Liver (tissue), 9 donors: ENCODE data around the gene TNS3. TPM values are rescaled to one million over a fixed set of nuclear protein-coding genes. Genes with fewer than 3 reads are reported as not detected.

Experiments
- DNase-seq: peaks from one replicate; pipeline ENCODE4 v3.0.0-alpha.2; 2017; ENCODE audit warnings: low spot score
- H3K27ac ChIP-seq, 2 donors: one replicate each; pipeline ENCODE4 v1.7.0; 2013; ENCODE audit warnings: inconsistent platforms in 2 of 2, low read length in 2 of 2, control low read depth in 1 of 2, low read depth in 1 of 2, mild to moderate bottlenecking in 1 of 2
- H3K27me3 ChIP-seq, 4 donors: one replicate each; pipeline versions ENCODE4 v1.6.1 to v1.7.0; 2013; ENCODE audit warnings: low read length in 3 of 4, inconsistent platforms in 1 of 4, mild to moderate bottlenecking in 1 of 4, moderate library complexity in 1 of 4; ENCODE audit not compliant: control insufficient read depth in 4 of 4, insufficient read depth in 4 of 4
- H3K36me3 ChIP-seq, 4 donors: one replicate each; pipeline versions ENCODE4 v1.6.1 to v1.7.0; 2013; ENCODE audit warnings: low read length in 3 of 4, mild to moderate bottlenecking in 3 of 4, low read depth in 1 of 4, moderate library complexity in 1 of 4; ENCODE audit not compliant: control insufficient read depth in 4 of 4, insufficient read depth in 3 of 4
- H3K4me1 ChIP-seq, 4 donors: one replicate each; pipeline versions ENCODE4 v1.6.1 to v1.7.0; 2013; ENCODE audit warnings: low read length in 3 of 4, mild to moderate bottlenecking in 3 of 4, moderate library complexity in 1 of 4; ENCODE audit not compliant: control insufficient read depth in 4 of 4, insufficient read depth in 4 of 4
- H3K4me3 ChIP-seq, 3 donors: one replicate each; pipeline versions ENCODE4 v1.6.1 to v1.7.0; 2013; ENCODE audit warnings: low read length in 3 of 3, control low read depth in 1 of 3, low read depth in 1 of 3, mild to moderate bottlenecking in 1 of 3
- H3K9ac ChIP-seq, 2 donors: one replicate each; pipeline ENCODE4 v1.7.0; 2013; ENCODE audit warnings: low read length in 2 of 2, mild to moderate bottlenecking in 2 of 2, moderate library complexity in 2 of 2, control low read depth in 1 of 2, low read depth in 1 of 2
- H3K9me3 ChIP-seq, 4 donors: one replicate each; pipeline versions ENCODE4 v1.6.1 to v1.7.0; 2013; ENCODE audit warnings: low read length in 3 of 4; ENCODE audit not compliant: control insufficient read depth in 4 of 4
- GABPA ChIP-seq, 2 donors: IDR thresholded peaks in 1 of 2; conservative IDR thresholded peaks in 1 of 2; 2 replicates each; pipeline ENCODE4 v1.6.1; 2016; ENCODE audit warnings: antibody characterized with exemption in 2 of 2, mild to moderate bottlenecking in 1 of 2, moderate library complexity in 1 of 2
- HNF4A ChIP-seq, 2 donors: conservative IDR thresholded peaks; 2 replicates each; pipeline ENCODE4 v1.6.1; 2016; ENCODE audit warnings: antibody characterized with exemption in 2 of 2, mild to moderate bottlenecking in 2 of 2
- HNF4G ChIP-seq: IDR thresholded peaks from 2 replicates; pipeline ENCODE4 v1.6.1; 2016; ENCODE audit warnings: antibody characterized with exemption
- NR2F2 ChIP-seq: IDR thresholded peaks from 2 replicates; pipeline ENCODE4 v1.6.1; 2016; ENCODE audit warnings: antibody characterized with exemption
- RAD21 ChIP-seq, 2 donors: IDR thresholded peaks; 2 replicates each; pipeline ENCODE4 v1.6.1; 2016; ENCODE audit warnings: antibody characterized with exemption in 2 of 2, mild to moderate bottlenecking in 2 of 2
- RXRA ChIP-seq, 2 donors: IDR thresholded peaks; 2 replicates each; pipeline ENCODE4 v1.6.1; 2017 to 2018; ENCODE audit warnings: antibody characterized with exemption in 2 of 2, mild to moderate bottlenecking in 1 of 2
- SP1 ChIP-seq: IDR thresholded peaks from 2 replicates; pipeline ENCODE4 v1.6.1; 2018; ENCODE audit warnings: antibody characterized with exemption, mild to moderate bottlenecking
- TAF1 ChIP-seq: conservative IDR thresholded peaks from 2 replicates; pipeline ENCODE4 v1.6.1; 2016; ENCODE audit warnings: antibody characterized with exemption, mild to moderate bottlenecking
- YY1 ChIP-seq: IDR thresholded peaks from 2 replicates; pipeline ENCODE4 v1.6.1; 2016; ENCODE audit warnings: antibody characterized with exemption, mild to moderate bottlenecking
- WGBS: extraction: QIAGEN DNeasy Blood & Tissue Kit; methylation state at CpG from one replicate; pipeline ENCODE4 v1.1.7; 2013; 5-methylcytosine and 5-hydroxymethylcytosine counted together
- polyA plus RNA-seq, 2 donors: library from polyadenylated mRNA; stranded (reverse) in 1 of 2; unstranded in 1 of 2; fragments of 200-250 nt in 1 of 2; fragments of >200 nt in 1 of 2; fragmentation: Nextera tagmentation in 1 of 2; extraction: Ambion mirVana in 1 of 2; gene quantifications; one replicate each; pipeline versions ENCODE4 v1.2.1 to v1.2.3, GENCODE V29; 2013 to 2015
- total RNA-seq, 2 donors: library from RNA; depleted of rRNA; stranded (reverse); fragments of >200 nt; gene quantifications; one replicate each; pipeline ENCODE4 v1.2.3, GENCODE V29; 2014
- TF ChIP-seq, protein P1 (sequence below): IDR thresholded peaks from 2 replicates; pipeline ENCODE4 v1.6.1; 2016; ENCODE audit warnings: antibody characterized with exemption, mild to moderate bottlenecking
- TF ChIP-seq, protein P2 (sequence below): fragments of 150-350 bp; IDR thresholded peaks from 2 replicates; pipeline ENCODE4 v1.5.1; 2017; ENCODE audit warnings: improper control_type of control experiment, low read depth, low read length; ENCODE audit not compliant: missing input control
- TF ChIP-seq, protein P3 (sequence below): IDR thresholded peaks from 2 replicates; pipeline ENCODE4 v1.6.1; 2016; ENCODE audit warnings: antibody characterized with exemption
- TF ChIP-seq, protein P4 (sequence below): IDR thresholded peaks from 2 replicates; pipeline ENCODE4 v1.6.1; 2016; ENCODE audit warnings: antibody characterized with exemption
- donor health status: healthy.
- donor health status: healthy.
- donor health status: healthy.
- donor health status: healthy.
- donor health status: healthy.

Gene TNS3
- total and polyA plus RNA-seq, 4 donors, result 16.8 to 100 (median 29.5) TPM

DNA sequence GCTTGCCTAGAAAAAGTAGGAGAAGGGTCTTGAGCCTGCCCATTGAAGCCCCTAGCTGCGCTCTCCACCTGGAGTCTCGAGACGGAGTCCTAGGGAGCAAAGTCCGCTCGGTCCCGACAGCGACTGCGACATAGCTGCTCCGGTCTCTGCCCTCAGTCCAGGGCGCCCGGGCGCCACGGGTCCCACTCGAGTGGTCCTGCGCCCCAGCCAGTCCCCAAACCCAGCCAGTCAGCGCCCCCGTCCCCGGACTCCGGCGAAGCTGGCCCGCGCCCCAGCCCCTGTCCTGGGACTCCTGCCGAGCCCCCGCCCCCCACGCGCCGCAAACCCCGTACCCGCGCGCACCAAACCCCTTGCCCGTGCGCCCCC is 490 bp downstream of the TNS3 start:
- peaks cover 9 to 42% (median 37%) of the 10 kb centered on the region in 4 donors for H3K4me1 ChIP-seq
- H3K27ac ChIP-seq, result peak overlapping the region; percentile 95 to 98
- peak overlapping the region; percentile 60 to 65 for H3K9ac ChIP-seq

DNA sequence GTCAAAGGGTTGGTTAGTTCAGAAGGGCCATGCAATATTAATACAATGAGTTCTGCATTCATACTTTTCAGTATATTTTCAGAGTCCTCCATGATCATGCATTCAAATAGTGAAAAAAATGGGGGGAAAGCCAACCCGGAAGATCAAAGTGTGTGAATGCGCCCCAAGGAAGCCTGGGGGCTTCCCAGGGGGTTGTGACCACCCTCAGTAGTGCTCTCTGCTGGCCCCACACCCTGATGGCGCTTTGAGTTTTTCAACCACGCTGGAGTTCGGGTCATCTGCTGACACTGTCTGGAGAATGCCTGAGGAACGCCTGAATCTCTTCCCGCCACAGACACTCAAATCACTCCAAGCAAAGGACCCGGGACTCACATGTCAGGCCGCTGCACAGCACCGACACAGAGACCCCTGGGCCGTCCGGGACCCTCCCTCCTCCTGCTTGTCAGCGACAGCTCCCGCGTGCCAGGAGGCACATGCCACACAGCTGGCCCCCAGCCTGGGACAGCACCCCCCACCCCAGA is 1.0 kb downstream of the TNS3 start:
- under 1% methylated on average over 15 of the region's 15 CpGs for WGBS
- no peaks in the 10 kb centered on the region for H3K9me3 ChIP-seq
- TF ChIP-seq, protein P1, sequence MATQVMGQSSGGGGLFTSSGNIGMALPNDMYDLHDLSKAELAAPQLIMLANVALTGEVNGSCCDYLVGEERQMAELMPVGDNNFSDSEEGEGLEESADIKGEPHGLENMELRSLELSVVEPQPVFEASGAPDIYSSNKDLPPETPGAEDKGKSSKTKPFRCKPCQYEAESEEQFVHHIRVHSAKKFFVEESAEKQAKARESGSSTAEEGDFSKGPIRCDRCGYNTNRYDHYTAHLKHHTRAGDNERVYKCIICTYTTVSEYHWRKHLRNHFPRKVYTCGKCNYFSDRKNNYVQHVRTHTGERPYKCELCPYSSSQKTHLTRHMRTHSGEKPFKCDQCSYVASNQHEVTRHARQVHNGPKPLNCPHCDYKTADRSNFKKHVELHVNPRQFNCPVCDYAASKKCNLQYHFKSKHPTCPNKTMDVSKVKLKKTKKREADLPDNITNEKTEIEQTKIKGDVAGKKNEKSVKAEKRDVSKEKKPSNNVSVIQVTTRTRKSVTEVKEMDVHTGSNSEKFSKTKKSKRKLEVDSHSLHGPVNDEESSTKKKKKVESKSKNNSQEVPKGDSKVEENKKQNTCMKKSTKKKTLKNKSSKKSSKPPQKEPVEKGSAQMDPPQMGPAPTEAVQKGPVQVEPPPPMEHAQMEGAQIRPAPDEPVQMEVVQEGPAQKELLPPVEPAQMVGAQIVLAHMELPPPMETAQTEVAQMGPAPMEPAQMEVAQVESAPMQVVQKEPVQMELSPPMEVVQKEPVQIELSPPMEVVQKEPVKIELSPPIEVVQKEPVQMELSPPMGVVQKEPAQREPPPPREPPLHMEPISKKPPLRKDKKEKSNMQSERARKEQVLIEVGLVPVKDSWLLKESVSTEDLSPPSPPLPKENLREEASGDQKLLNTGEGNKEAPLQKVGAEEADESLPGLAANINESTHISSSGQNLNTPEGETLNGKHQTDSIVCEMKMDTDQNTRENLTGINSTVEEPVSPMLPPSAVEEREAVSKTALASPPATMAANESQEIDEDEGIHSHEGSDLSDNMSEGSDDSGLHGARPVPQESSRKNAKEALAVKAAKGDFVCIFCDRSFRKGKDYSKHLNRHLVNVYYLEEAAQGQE, result no peak
- TF ChIP-seq GABPA (IDR thresholded peaks at IDR 0.05 in 1 of 2, conservative IDR thresholded peaks at IDR 0.05 in 1 of 2) (no peak), TAF1 (no peak), HNF4A (conservative IDR thresholded peaks at IDR 0.05) (no peak), HNF4G (no peak), RXRA (IDR thresholded peaks at IDR 0.05) (no peak), RAD21 (IDR thresholded peaks at IDR 0.05) (peak in 1 of 2 donors; percentile 16), SP1 (no peak)
- TF ChIP-seq, protein P2, sequence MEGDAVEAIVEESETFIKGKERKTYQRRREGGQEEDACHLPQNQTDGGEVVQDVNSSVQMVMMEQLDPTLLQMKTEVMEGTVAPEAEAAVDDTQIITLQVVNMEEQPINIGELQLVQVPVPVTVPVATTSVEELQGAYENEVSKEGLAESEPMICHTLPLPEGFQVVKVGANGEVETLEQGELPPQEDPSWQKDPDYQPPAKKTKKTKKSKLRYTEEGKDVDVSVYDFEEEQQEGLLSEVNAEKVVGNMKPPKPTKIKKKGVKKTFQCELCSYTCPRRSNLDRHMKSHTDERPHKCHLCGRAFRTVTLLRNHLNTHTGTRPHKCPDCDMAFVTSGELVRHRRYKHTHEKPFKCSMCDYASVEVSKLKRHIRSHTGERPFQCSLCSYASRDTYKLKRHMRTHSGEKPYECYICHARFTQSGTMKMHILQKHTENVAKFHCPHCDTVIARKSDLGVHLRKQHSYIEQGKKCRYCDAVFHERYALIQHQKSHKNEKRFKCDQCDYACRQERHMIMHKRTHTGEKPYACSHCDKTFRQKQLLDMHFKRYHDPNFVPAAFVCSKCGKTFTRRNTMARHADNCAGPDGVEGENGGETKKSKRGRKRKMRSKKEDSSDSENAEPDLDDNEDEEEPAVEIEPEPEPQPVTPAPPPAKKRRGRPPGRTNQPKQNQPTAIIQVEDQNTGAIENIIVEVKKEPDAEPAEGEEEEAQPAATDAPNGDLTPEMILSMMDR, result no peak
- H3K27ac ChIP-seq, result peak overlapping the region; percentile 95 to 98
- DNase-seq, result no peak
- H3K4me1 ChIP-seq, result peaks cover 14 to 47% (median 43%) of the 10 kb centered on the region in 4 donors
- H3K27me3 ChIP-seq, result no peaks in the 10 kb centered on the region
- H3K4me3 ChIP-seq, result peak overlapping the region; percentile 80 to 89 (median 86)
- peak overlapping the region in 1 of 2 donors; percentile 42 for H3K9ac ChIP-seq
- H3K36me3 ChIP-seq, result no peaks in the 10 kb centered on the region

More for the DNA sequence above, 490 bp downstream of the TNS3 start:
- under 1% methylated on average over 33 of the region's 33 CpGs for WGBS
- no peak for DNase-seq
- H3K4me3 ChIP-seq, result peak overlapping the region; percentile 80 to 89 (median 86)
- H3K9me3 ChIP-seq, result no peaks in the 10 kb centered on the region
- TF ChIP-seq RAD21 (IDR thresholded peaks at IDR 0.05) (no peak), HNF4G (peak; percentile 43), NR2F2 (no peak), YY1 (no peak), RXRA (IDR thresholded peaks at IDR 0.05) (peak in 1 of 2 donors; percentile 25), HNF4A (conservative IDR thresholded peaks at IDR 0.05) (peak; percentile 73 to 80)
- TF ChIP-seq, protein P3, sequence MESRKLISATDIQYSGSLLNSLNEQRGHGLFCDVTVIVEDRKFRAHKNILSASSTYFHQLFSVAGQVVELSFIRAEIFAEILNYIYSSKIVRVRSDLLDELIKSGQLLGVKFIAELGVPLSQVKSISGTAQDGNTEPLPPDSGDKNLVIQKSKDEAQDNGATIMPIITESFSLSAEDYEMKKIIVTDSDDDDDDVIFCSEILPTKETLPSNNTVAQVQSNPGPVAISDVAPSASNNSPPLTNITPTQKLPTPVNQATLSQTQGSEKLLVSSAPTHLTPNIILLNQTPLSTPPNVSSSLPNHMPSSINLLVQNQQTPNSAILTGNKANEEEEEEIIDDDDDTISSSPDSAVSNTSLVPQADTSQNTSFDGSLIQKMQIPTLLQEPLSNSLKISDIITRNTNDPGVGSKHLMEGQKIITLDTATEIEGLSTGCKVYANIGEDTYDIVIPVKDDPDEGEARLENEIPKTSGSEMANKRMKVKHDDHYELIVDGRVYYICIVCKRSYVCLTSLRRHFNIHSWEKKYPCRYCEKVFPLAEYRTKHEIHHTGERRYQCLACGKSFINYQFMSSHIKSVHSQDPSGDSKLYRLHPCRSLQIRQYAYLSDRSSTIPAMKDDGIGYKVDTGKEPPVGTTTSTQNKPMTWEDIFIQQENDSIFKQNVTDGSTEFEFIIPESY, result no peak
- TF ChIP-seq, protein P2, result no peak
- TF ChIP-seq, protein P4, sequence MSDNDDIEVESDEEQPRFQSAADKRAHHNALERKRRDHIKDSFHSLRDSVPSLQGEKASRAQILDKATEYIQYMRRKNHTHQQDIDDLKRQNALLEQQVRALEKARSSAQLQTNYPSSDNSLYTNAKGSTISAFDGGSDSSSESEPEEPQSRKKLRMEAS, result no peak
- H3K27me3 ChIP-seq, result no peaks in the 10 kb centered on the region
- H3K36me3 ChIP-seq, result no peaks in the 10 kb centered on the region
